Measurements from ENCODE around the gene MAML2.

The MAML2 gene

GRCh38 chr11:95999711-96000406 is 343.1 kb downstream of the MAML2 start:
- no peak overlapping the region for H3K4me3 ChIP-seq (ENCODE audit: low read depth, low read length)
- TF ChIP-seq CTCF (IDR thresholded peaks at IDR 0.05; ENCODE audit: insufficient read depth, low read depth, low read length, missing control alignments), result no peak
- DNase-seq (ENCODE audit: low read depth), result no peak

- DNase-seq (ENCODE audit: low read depth), result no peak
- TF ChIP-seq CTCF (IDR thresholded peaks at IDR 0.05; ENCODE audit: insufficient read depth, low read depth, low read length, missing control alignments), result no peak
- H3K4me3 ChIP-seq (ENCODE audit: low read depth, low read length), result no peak overlapping the region
Measured at GRCh38 chr11:95996621-95997235, 346.3 kb downstream of the MAML2 start.

GRCh38 chr11:95994329-95994728 is 348.7 kb downstream of the MAML2 start:
- H3K4me3 ChIP-seq (ENCODE audit: low read depth, low read length), result no peak overlapping the region
- TF ChIP-seq CTCF (IDR thresholded peaks at IDR 0.05; ENCODE audit: insufficient read depth, low read depth, low read length, missing control alignments), result no peak
- DNase-seq (ENCODE audit: low read depth), result no peak

GRCh38 chr11:95993438-95994298 is 349.3 kb downstream of the MAML2 start:
- no peak overlapping the region for H3K4me3 ChIP-seq (ENCODE audit: low read depth, low read length)
- DNase-seq (ENCODE audit: low read depth), result no peak
- no peak for TF ChIP-seq CTCF (IDR thresholded peaks at IDR 0.05; ENCODE audit: insufficient read depth, low read depth, low read length, missing control alignments)

DNA sequence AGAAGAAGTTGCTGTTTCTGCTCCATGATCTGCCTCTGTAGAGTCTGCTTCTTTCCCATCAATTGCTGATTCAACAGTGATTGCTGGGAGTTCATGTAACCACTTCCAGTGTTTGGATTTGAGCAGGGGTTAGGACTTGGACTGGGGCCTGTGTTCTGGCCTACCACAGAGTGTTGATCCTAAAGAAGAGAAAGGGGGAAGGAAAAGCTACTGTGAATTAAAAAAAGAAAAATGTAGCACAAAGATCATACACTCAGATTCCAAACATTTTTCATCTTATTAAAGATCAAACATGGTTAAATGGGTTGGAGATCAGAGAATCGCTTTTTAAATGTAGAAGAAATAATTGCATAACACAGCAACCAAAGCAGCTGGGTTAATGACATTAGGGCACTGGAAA is 351.4 kb downstream of the MAML2 start:
- TF ChIP-seq CTCF (IDR thresholded peaks at IDR 0.05; ENCODE audit: insufficient read depth, low read depth, low read length, missing control alignments), result no peak
- DNase-seq (ENCODE audit: low read depth), result no peak
- no peak overlapping the region for H3K4me3 ChIP-seq (ENCODE audit: low read depth, low read length)

GRCh38 chr11:95991101-95991500 is 351.9 kb downstream of the MAML2 start:
- H3K4me3 ChIP-seq (ENCODE audit: low read depth, low read length), result no peak overlapping the region
- no peak for DNase-seq (ENCODE audit: low read depth)
- no peak for TF ChIP-seq CTCF (IDR thresholded peaks at IDR 0.05; ENCODE audit: insufficient read depth, low read depth, low read length, missing control alignments)
